ENCODE data around the gene CHST15. TPM values are rescaled to one million over a fixed set of nuclear protein-coding genes. Genes with fewer than 3 reads are reported as not detected.

The CHST15 gene
- total and polyA plus RNA-seq, 7 experiments from 2014 or later: 0.27 to 43.3 (median 2.2) TPM

DNA sequence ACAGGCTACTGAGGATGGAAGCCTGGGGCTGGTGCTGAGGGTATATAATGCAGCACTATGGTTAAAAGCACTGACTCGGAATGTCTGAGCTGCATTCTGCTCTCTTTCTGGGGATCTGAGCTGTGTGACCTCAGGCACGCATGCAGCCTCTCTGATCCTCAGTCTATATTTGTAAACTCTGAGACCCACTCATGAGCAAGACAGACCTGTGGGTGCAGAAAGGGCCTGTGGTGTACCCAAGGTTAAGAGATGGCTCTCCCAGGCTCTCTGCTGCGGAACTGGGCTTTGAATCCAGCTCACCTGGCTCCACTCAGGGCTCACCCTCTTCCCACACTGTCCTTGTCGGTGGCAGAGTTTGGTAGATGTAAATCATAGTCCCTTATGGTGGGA is 89.9 kb downstream of the CHST15 start:
- intact Hi-C loops (cut with micrococcal nuclease): no loop called here
- ATAC-seq (no peak), DNase-seq (no peak)
- Mint-ChIP-seq H3K27ac (no peak overlapping the region), H3K4me1 (peaks cover 0 to 11% (median 0%) of the 10 kb centered on the region in 7 donors), H3K9me3 (peaks cover 0 to 2% (median 0%) of the 10 kb centered on the region in 11 donors), H3K4me3 (no peak overlapping the region), H3K36me3 (no peaks in the 10 kb centered on the region), H3K27me3 (peaks cover 0 to 5% (median 2%) of the 10 kb centered on the region in 5 donors)
- H3K27ac ChIP-seq (ENCODE audit: low read depth, low read length): no peak overlapping the region
- H3K27me3 ChIP-seq (ENCODE audit: control insufficient read depth in 2 of 2, insufficient read depth in 2 of 2, low read length in 2 of 2): no peaks in the 10 kb centered on the region
- H3K9me3 ChIP-seq (ENCODE audit: control insufficient read depth in 2 of 3, low read length in 3 of 3): no peaks in the 10 kb centered on the region
- ChIA-PET CTCF (no interaction called here), POLR2A (no interaction called here)
- no peaks in the 10 kb centered on the region for H3K36me3 ChIP-seq (ENCODE audit: control insufficient read depth in 2 of 3, insufficient read depth in 3 of 3, low read length in 3 of 3)
- no peaks in the 10 kb centered on the region for H3K4me1 ChIP-seq (ENCODE audit: control insufficient read depth in 2 of 2, insufficient read depth in 2 of 2, low read length in 2 of 2)
- no peak overlapping the region for H3K4me3 ChIP-seq (ENCODE audit: low read length)

DNA sequence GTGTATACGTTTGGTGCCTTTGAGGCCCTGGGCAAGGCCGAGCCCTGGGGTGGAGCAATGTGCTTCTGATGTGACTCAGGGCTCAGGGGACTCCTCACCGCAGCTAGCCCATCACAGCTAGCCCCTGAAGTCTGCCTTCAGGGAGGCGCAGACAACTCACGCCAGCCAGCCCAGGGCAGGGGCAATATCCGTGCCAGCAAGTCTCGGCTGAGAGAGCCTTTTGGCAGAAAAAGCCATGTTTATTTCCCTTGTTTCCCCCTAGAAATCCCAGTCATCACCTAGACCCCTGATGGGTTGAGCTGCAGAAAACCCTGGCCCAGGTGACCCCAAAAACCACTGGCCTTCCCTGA is 90.4 kb downstream of the CHST15 start:
- Mint-ChIP-seq H3K27me3 (peaks cover 0 to 9% (median 5%) of the 10 kb centered on the region in 5 donors), H3K27ac (no peak overlapping the region), H3K9me3 (peaks cover 0 to 2% (median 0%) of the 10 kb centered on the region in 11 donors), H3K36me3 (no peaks in the 10 kb centered on the region), H3K4me1 (peaks cover 0 to 11% (median 0%) of the 10 kb centered on the region in 7 donors), H3K4me3 (no peak overlapping the region)
- H3K27ac ChIP-seq (ENCODE audit: low read depth, low read length): no peak overlapping the region
- H3K36me3 ChIP-seq (ENCODE audit: control insufficient read depth in 2 of 3, insufficient read depth in 3 of 3, low read length in 3 of 3): no peaks in the 10 kb centered on the region
- no peaks in the 10 kb centered on the region for H3K4me1 ChIP-seq (ENCODE audit: control insufficient read depth in 2 of 2, insufficient read depth in 2 of 2, low read length in 2 of 2)
- H3K4me3 ChIP-seq (ENCODE audit: low read length): no peak overlapping the region
- ATAC-seq (no peak), DNase-seq (no peak)
- ChIA-PET CTCF (interaction anchor here (0.9 kb wide), 1 partner anchor 386 kb away, joined by 3 read pairs; no protein-coding TSS in a partner anchor), POLR2A (no interaction called here)
- intact Hi-C loops (cut with micrococcal nuclease): no loop called here
- H3K9me3 ChIP-seq (ENCODE audit: control insufficient read depth in 2 of 3, low read length in 3 of 3): no peaks in the 10 kb centered on the region
- no peaks in the 10 kb centered on the region for H3K27me3 ChIP-seq (ENCODE audit: control insufficient read depth in 2 of 2, insufficient read depth in 2 of 2, low read length in 2 of 2)

DNA sequence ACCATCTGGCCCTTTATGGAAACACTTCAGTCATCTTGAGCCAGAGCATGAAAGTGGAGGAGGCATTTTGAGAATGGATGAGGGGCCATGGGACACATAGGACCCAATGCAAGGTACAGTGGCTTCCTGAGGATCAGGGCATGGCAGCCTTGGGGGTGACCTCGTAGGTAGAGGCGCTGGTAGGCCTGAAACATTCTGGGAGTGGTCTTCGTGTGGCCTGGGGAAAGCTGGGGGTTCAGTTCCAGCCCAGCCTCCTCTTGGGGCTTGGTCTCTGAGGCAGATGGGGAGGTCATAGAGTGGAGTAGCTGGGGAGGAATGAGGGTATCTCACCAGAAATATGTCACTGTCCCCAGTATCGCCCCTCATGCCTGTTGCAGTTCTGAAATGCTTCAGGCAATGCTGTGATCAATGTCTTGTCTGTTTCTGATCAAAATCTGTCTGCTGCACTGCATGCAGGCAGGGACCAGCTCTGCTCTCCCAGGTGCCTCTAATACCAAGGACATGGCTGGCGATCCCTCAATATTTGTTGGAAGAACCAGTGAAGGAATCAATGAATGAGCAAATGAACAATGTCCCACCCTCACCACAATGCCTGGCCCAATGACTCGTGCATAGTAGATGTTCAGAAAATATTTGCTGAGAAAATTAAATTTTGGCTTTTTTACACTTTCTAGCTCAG is 90.9 kb downstream of the CHST15 start:
- no peaks in the 10 kb centered on the region for H3K27me3 ChIP-seq (ENCODE audit: control insufficient read depth in 2 of 2, insufficient read depth in 2 of 2, low read length in 2 of 2)
- H3K4me3 ChIP-seq (ENCODE audit: low read length): no peak overlapping the region
- intact Hi-C loops (cut with micrococcal nuclease): no loop called here
- ATAC-seq: no peak
- peaks cover 0 to 2% (median 0%) of the 10 kb centered on the region in 11 donors for H3K9me3 Mint-ChIP-seq
- H3K36me3 Mint-ChIP-seq: no peaks in the 10 kb centered on the region
- H3K9me3 ChIP-seq (ENCODE audit: control insufficient read depth in 2 of 3, low read length in 3 of 3): no peaks in the 10 kb centered on the region
- H3K27me3 Mint-ChIP-seq: peaks cover 0 to 14% (median 7%) of the 10 kb centered on the region in 5 donors
- H3K27ac Mint-ChIP-seq: peak overlapping the region in 1 of 9 donors; percentile 73
- no peak for DNase-seq
- H3K4me1 ChIP-seq (ENCODE audit: control insufficient read depth in 2 of 2, insufficient read depth in 2 of 2, low read length in 2 of 2): no peaks in the 10 kb centered on the region
- ChIA-PET POLR2A (no interaction called here), CTCF (interaction anchor here (0.9 kb wide), 1 partner anchor 387 kb away, joined by 3 read pairs; no protein-coding TSS in a partner anchor)
- H3K4me1 Mint-ChIP-seq: peaks cover 0 to 11% (median 0%) of the 10 kb centered on the region in 7 donors
- H3K36me3 ChIP-seq (ENCODE audit: control insufficient read depth in 2 of 3, insufficient read depth in 3 of 3, low read length in 3 of 3): no peaks in the 10 kb centered on the region
- no peak overlapping the region for H3K4me3 Mint-ChIP-seq
- H3K27ac ChIP-seq (ENCODE audit: low read depth, low read length): no peak overlapping the region

DNA sequence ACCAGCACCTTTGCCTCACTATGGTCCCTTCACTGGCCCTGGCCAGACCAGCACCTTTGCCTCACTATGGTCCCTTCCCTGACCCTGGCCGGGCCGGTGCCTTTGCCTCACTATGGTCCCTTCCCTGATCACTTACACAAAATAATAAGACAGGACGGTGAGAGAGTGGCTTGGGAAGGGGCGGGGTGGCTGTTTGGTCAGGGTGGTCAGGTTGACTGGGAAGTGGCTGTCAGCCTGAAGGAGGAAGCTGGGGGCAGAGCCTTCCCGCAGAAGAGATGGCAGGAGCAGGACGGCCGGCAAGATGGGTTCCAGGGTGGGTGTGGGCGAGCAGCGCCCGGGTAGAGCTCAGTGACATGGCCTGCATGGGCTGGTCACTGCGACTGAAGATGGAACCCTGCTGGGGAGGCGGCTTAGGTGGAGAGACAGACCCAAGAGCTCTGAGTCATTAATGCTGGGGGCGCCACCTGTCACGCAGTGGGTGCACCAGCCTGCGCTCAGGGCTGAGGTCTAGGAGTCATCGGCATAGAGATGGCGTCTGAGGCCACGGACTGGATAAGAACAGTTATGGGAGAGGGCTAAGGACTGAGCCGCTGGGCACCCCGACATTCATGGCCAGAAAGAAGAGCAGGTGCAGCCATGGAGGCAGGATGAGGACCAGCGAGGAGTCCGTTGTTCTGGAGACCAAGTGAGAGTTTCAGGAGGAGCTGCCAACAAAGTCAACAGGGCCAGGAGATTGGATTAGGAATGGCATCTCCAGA is 91.8 kb downstream of the CHST15 start:
- peaks cover 0 to 11% (median 0%) of the 10 kb centered on the region in 7 donors for H3K4me1 Mint-ChIP-seq
- Histone ChIP-seq H3K36me3 (ENCODE audit: control insufficient read depth in 2 of 3, insufficient read depth in 3 of 3, low read length in 3 of 3) (no peaks in the 10 kb centered on the region), H3K27me3 (ENCODE audit: control insufficient read depth in 2 of 2, insufficient read depth in 2 of 2, low read length in 2 of 2) (no peaks in the 10 kb centered on the region), H3K4me3 (ENCODE audit: low read length) (no peak overlapping the region), H3K27ac (ENCODE audit: low read depth, low read length) (no peak overlapping the region), H3K4me1 (ENCODE audit: control insufficient read depth in 2 of 2, insufficient read depth in 2 of 2, low read length in 2 of 2) (no peaks in the 10 kb centered on the region), H3K9me3 (ENCODE audit: control insufficient read depth in 2 of 3, low read length in 3 of 3) (no peaks in the 10 kb centered on the region)
- intact Hi-C loops (cut with micrococcal nuclease): no loop called here
- H3K9me3 Mint-ChIP-seq: peaks cover 0 to 2% (median 0%) of the 10 kb centered on the region in 11 donors
- H3K27me3 Mint-ChIP-seq: peaks cover 0 to 20% (median 10%) of the 10 kb centered on the region in 5 donors
- peak overlapping the region in 1 of 9 donors; percentile 45 for H3K27ac Mint-ChIP-seq
- ATAC-seq (no peak), DNase-seq (peak in 1 of 9 donors; percentile 13)
- no peaks in the 10 kb centered on the region for H3K36me3 Mint-ChIP-seq
- ChIA-PET POLR2A (no interaction called here), CTCF (no interaction called here)
- H3K4me3 Mint-ChIP-seq: no peak overlapping the region

DNA sequence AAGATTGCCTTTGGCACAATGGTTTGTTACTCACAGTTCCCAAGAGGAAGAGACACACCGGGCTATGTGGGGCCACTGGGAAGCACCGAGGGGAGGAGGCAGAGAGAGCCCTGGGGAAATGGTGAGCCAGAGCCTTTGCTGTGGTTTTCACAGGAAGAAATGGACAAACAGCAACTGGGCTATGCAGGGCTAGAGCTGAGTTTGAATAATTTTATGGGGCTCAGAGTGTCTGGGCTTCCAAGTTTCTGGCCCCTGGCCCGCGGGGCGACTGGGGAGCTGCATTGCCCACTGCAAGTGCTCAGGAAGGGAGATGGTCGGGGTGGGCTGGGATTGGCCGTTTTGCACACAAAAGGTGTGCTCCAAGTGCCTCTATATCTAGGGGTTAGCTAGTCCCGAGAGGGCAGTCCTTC is 92.6 kb downstream of the CHST15 start:
- no peak for ATAC-seq
- Mint-ChIP-seq H3K9me3 (peaks cover 0 to 2% (median 0%) of the 10 kb centered on the region in 11 donors), H3K27me3 (peaks cover 0 to 20% (median 10%) of the 10 kb centered on the region in 5 donors), H3K4me1 (peaks cover 0 to 11% (median 4%) of the 10 kb centered on the region in 7 donors), H3K4me3 (no peak overlapping the region), H3K27ac (no peak overlapping the region), H3K36me3 (no peaks in the 10 kb centered on the region)
- DNase-seq: peak in 1 of 9 donors; percentile 4
- CTCF ChIA-PET: no interaction called here
- H3K4me1 ChIP-seq (ENCODE audit: control insufficient read depth in 2 of 2, insufficient read depth in 2 of 2, low read length in 2 of 2): no peaks in the 10 kb centered on the region
- POLR2A ChIA-PET: no interaction called here
- H3K9me3 ChIP-seq (ENCODE audit: control insufficient read depth in 2 of 3, low read length in 3 of 3): no peaks in the 10 kb centered on the region
- H3K36me3 ChIP-seq (ENCODE audit: control insufficient read depth in 2 of 3, insufficient read depth in 3 of 3, low read length in 3 of 3): no peaks in the 10 kb centered on the region
- no peaks in the 10 kb centered on the region for H3K27me3 ChIP-seq (ENCODE audit: control insufficient read depth in 2 of 2, insufficient read depth in 2 of 2, low read length in 2 of 2)
- intact Hi-C loops (cut with micrococcal nuclease): no loop called here
- H3K4me3 ChIP-seq (ENCODE audit: low read length): no peak overlapping the region
- no peak overlapping the region for H3K27ac ChIP-seq (ENCODE audit: low read depth, low read length)

DNA sequence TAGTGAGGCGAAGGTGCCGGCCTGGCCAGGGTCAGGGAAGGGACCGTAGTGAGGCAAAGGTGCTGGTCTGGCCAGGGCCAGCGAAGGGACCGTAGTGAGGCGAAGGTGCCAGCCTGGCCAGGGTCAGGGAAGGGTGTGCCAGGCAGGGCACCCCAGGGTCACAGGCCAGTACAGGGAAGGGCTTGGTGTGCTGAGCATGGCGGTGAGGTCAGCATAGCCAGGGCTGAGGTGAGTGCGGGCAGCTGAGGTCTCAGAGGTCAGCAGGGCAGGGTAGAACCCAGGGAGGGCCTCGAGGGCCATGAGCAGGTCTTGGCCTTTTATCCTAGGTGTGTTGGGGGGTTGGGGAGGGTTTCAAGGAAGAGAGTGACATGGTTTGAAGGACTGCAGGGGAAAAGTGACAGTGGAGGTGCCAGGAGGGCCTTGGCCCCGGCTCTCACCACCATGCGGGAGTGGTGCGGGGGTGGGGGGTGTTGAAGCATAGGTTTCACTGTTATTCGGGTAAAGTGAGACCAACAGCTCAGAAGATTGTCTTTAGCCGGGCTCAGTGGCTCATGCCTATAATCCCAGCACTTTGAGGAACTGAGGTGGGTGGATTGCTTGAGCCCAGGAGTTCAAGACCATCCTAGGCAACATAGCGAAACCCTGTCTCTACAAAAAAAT is 93.3 kb downstream of the CHST15 start:
- Histone ChIP-seq H3K4me3 (ENCODE audit: low read length) (no peak overlapping the region), H3K4me1 (ENCODE audit: control insufficient read depth in 2 of 2, insufficient read depth in 2 of 2, low read length in 2 of 2) (peaks cover 0 to 1% of the 10 kb centered on the region in 2 donors), H3K36me3 (ENCODE audit: control insufficient read depth in 2 of 3, insufficient read depth in 3 of 3, low read length in 3 of 3) (no peaks in the 10 kb centered on the region), H3K9me3 (ENCODE audit: control insufficient read depth in 2 of 3, low read length in 3 of 3) (no peaks in the 10 kb centered on the region), H3K27me3 (ENCODE audit: control insufficient read depth in 2 of 2, insufficient read depth in 2 of 2, low read length in 2 of 2) (peaks cover 0 to under 1% of the 10 kb centered on the region in 2 donors), H3K27ac (ENCODE audit: low read depth, low read length) (no peak overlapping the region)
- ChIA-PET POLR2A (no interaction called here), CTCF (no interaction called here)
- Mint-ChIP-seq H3K27me3 (peaks cover 4 to 26% (median 11%) of the 10 kb centered on the region in 5 donors), H3K27ac (no peak overlapping the region), H3K36me3 (no peaks in the 10 kb centered on the region), H3K4me1 (peaks cover under 1 to 11% (median 5%) of the 10 kb centered on the region in 7 donors), H3K9me3 (peaks cover 0 to 2% (median 0%) of the 10 kb centered on the region in 11 donors), H3K4me3 (no peak overlapping the region)
- ATAC-seq (no peak), DNase-seq (peak in 1 of 9 donors; percentile 9)
- intact Hi-C loops (cut with micrococcal nuclease): loop anchor here (10.0 kb wide), 2 partner anchors 745 to 825 kb away; partner anchors contain the start of gene FAM53B (in 1 of the 2)
